ENCODE measurements around the gene STK16.

Gene STK16

GRCh38 chr2:219205165-219205538, 40.1 kb upstream of the STK16 start:
- no peak for TF ChIP-seq CTCF (IDR thresholded peaks at IDR 0.05; ENCODE audit: low read depth, low read length)
- DNase-seq (ENCODE audit: low read depth, low spot score), result no peak
- H3K4me3 ChIP-seq (ENCODE audit: low read depth, low read length), result no peak overlapping the region
- in situ Hi-C loops (cut with HindIII; ENCODE audit: low sequenced_read_pairs), result no loop called here

- in situ Hi-C loops (cut with HindIII; ENCODE audit: low sequenced_read_pairs), result no loop called here
- H3K4me3 ChIP-seq (ENCODE audit: low read depth, low read length), result peak overlapping the region; percentile 67
- no peak for DNase-seq (ENCODE audit: low read depth, low spot score)
- no peak for TF ChIP-seq CTCF (IDR thresholded peaks at IDR 0.05; ENCODE audit: low read depth, low read length)
Observed at GRCh38 chr2:219205981-219206327, 39.3 kb upstream of the STK16 start.

- no peak for TF ChIP-seq CTCF (IDR thresholded peaks at IDR 0.05; ENCODE audit: low read depth, low read length)
- in situ Hi-C loops (cut with HindIII; ENCODE audit: low sequenced_read_pairs), result no loop called here
- DNase-seq (ENCODE audit: low read depth, low spot score), result peak; percentile 94
- peak within 1 kb of the TSS; percentile 71 for H3K4me3 ChIP-seq (ENCODE audit: low read depth, low read length)
Observed at GRCh38 chr2:219206328-219207133, 38.7 kb upstream of the STK16 start, which contains the start of gene ZFAND2B. Gene ZFAND2B (plus strand): TSS chr2:219206782. CDS start chr2:219206988, 206 bp downstream.

- in situ Hi-C loops (cut with HindIII; ENCODE audit: low sequenced_read_pairs), result no loop called here
- DNase-seq (ENCODE audit: low read depth, low spot score), result no peak
- H3K4me3 ChIP-seq (ENCODE audit: low read depth, low read length), result peak overlapping the region; percentile 71
- TF ChIP-seq CTCF (IDR thresholded peaks at IDR 0.05; ENCODE audit: low read depth, low read length), result no peak
Observed at GRCh38 chr2:219207134-219207883, 38.0 kb upstream of the STK16 start.

GRCh38 chr2:219207884-219208740, 37.2 kb upstream of the STK16 start:
- TF ChIP-seq CTCF (IDR thresholded peaks at IDR 0.05; ENCODE audit: low read depth, low read length), result no peak
- peak; percentile 22 for DNase-seq (ENCODE audit: low read depth, low spot score)
- no peak overlapping the region for H3K4me3 ChIP-seq (ENCODE audit: low read depth, low read length)
- in situ Hi-C loops (cut with HindIII; ENCODE audit: low sequenced_read_pairs), result no loop called here

Measured in astrocyte of the spinal cord (primary cell).